PC-9 (cell line): ENCODE data around the gene TDRD9. TPM values are rescaled to one million over a fixed set of nuclear protein-coding genes. Genes with fewer than 3 reads are reported as not detected.

Experiments
- BruUV-seq: library from RNA; stranded (reverse); fragments of 400-500 nt; replicated peaks from 2 replicates; lab custom pipeline; 2021; lab: Mats Ljungman, UMichigan
- CTCF ChIA-PET: fragments of 300-600 bp; sonication (Branson Sonifier 250); formaldehyde crosslinking; loops from one replicate; lab custom pipeline; 2022; ENCODE audit warnings: antibody characterized with exemption; lab: Charles Lee
- POLR2A ChIA-PET: fragments of 300-600 bp; sonication (Branson Sonifier 250); formaldehyde crosslinking; loops from one replicate; lab custom pipeline; 2022; ENCODE audit warnings: antibody characterized with exemption; ENCODE audit not compliant: unreplicated experiment; lab: Charles Lee
- DNase-seq, 2 experiments: peaks; one replicate each; pipeline versions ENCODE4 v3.0.0 to v3.0.0-alpha.2; 2015 to 2022; ENCODE audit warnings: mixed read lengths in 1 of 2
- H2AFZ ChIP-seq: fragments of 200-600 bp; sonication (generic); 2 replicates; pipeline ENCODE4 v1.8.1; 2017; ENCODE audit warnings: antibody characterized with exemption
- H3F3A ChIP-seq: fragments of 200-600 bp; sonication (generic); 2 replicates; pipeline ENCODE4 v1.8.1; 2017; ENCODE audit warnings: antibody characterized with exemption, mild to moderate bottlenecking, low read depth; ENCODE audit not compliant: insufficient read depth
- H3K27ac ChIP-seq: fragments of 200-600 bp; sonication (generic); 2 replicates; pipeline ENCODE4 v1.6.1; 2016; ENCODE audit warnings: mixed run types
- H3K27me3 ChIP-seq: fragments of 200-600 bp; sonication (generic); 2 replicates; pipeline ENCODE4 v1.6.1; 2016; ENCODE audit warnings: low read depth, mixed run types; ENCODE audit not compliant: insufficient read depth
- H3K36me3 ChIP-seq: fragments of 200-600 bp; sonication (generic); 2 replicates; pipeline ENCODE4 v1.6.1; 2016; ENCODE audit warnings: low read depth, mixed run types
- H3K4me1 ChIP-seq: fragments of 200-600 bp; sonication (generic); replicated peaks from 2 replicates; pipeline ENCODE4 v1.6.1; 2016; ENCODE audit warnings: mixed run types; ENCODE audit not compliant: insufficient read depth
- H3K4me2 ChIP-seq: fragments of 200-600 bp; sonication (generic); 2 replicates; pipeline ENCODE4 v1.6.1; 2017; ENCODE audit warnings: mixed run types
- H3K4me3 ChIP-seq: fragments of 200-600 bp; sonication (generic); 2 replicates; pipeline ENCODE4 v1.6.1; 2016; ENCODE audit warnings: mixed run types
- H3K79me2 ChIP-seq: fragments of 200-600 bp; sonication (generic); 2 replicates; pipeline ENCODE4 v1.6.1; 2017; ENCODE audit warnings: low read depth, mixed run types
- H3K9me2 ChIP-seq: fragments of 200-600 bp; sonication (generic); 2 replicates; pipeline ENCODE4 v1.8.1; 2017; ENCODE audit warnings: mild to moderate bottlenecking; ENCODE audit not compliant: insufficient read depth
- H3K9me3 ChIP-seq: fragments of 200-600 bp; sonication (generic); 2 replicates; pipeline ENCODE4 v1.8.1; 2016; ENCODE audit warnings: low read depth; ENCODE audit not compliant: insufficient read depth
- H4K20me1 ChIP-seq: fragments of 200-600 bp; sonication (generic); 2 replicates; pipeline ENCODE4 v1.8.1; 2017; ENCODE audit not compliant: insufficient read depth
- EZH2 ChIP-seq: fragments of 200-600 bp; sonication (generic); IDR thresholded peaks from 2 replicates; pipeline ENCODE4 v1.8.0; 2017; ENCODE audit warnings: antibody characterized with exemption, low read depth
- intact Hi-C: fragments of 100-400 bp; cut with micrococcal nuclease; formaldehyde crosslinking; loops from one replicate; pipeline ENCODE4 v1.10.0; 2022; ENCODE audit not compliant: unreplicated experiment
- total RNA-seq: library from RNA; stranded (reverse); gene quantifications from 2 replicates; pipeline ENCODE4 v1.2.3, GENCODE V29; 2021
- TF ChIP-seq, protein P1 (sequence below): fragments of 200-600 bp; sonication (generic); conservative IDR thresholded peaks from 2 replicates; pipeline ENCODE4 v1.6.1; 2017; ENCODE audit warnings: mixed run types, antibody characterized with exemption, mild to moderate bottlenecking, moderate library complexity

Gene TDRD9
- total RNA-seq, 1 experiment from 2014 or later = 0.15 TPM

DNA sequence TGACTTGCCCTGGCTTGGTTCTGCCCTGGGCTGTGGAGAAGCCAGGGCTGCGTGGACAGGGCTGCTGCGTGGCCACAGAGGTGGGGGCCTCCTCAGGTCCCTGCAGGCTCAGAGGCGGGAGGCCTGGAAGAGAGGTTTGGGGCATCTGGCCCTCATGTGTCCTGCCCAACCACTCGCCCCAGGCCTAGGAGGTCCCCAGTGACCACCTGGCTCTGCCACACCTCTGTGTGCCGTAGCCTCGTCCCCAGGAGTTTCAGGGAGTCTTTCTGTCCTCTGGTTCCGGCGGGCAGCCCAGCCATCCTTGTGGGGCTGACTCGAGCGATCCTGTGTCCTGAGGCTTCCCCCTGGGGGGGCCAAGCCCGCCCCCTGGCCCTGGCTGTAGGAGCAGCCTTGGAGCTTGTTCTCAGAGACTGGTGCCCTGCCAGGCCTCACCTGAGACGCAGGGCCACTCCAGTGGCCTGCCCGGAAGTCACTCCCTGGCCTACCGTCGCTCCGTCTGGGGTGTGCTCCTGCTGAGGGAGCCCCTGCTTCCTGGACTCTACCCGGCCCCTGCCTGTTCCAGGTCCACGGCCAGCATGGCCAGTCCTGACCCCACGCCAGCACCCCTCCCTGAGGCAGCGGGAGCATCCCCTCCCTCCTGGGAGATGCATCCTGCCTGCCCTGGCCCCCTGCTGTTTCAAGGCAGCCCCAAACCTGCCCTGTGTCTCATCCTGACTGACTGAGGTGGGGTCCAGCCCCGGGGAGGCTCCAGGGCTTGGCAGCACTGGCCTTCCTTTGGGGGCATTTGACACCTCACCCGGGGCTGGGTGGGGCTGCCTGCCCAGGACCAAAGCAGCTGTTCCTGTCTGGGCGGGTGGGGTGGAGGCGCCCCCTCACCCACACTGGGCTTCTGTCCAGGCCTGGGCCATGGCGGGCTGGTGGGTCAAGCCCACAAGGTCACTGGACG lies 171.1 kb downstream of the TDRD9 start:
- POLR2A ChIA-PET = no interaction called here
- Histone ChIP-seq H3K4me1 (peaks cover 11% of the 10 kb centered on the region; the same call in 1 of the 2 replicates), H3K4me3 (no peak overlapping the region), H3K79me2 (no peaks in the 10 kb centered on the region), H2AFZ (no peak overlapping the region), H3K27ac (no peak overlapping the region), H3K36me3 (no peaks in the 10 kb centered on the region), H3K9me3 (no peaks in the 10 kb centered on the region), H4K20me1 (no peaks in the 10 kb centered on the region; the same call in 1 of the 2 replicates), H3K4me2 (no peak overlapping the region), H3F3A (no peaks in the 10 kb centered on the region), H3K9me2 (no peaks in the 10 kb centered on the region), H3K27me3 (peaks cover 8% of the 10 kb centered on the region; the same call in 1 of the 2 replicates)
- TF ChIP-seq EZH2 = no peak
- TF ChIP-seq, protein P1, sequence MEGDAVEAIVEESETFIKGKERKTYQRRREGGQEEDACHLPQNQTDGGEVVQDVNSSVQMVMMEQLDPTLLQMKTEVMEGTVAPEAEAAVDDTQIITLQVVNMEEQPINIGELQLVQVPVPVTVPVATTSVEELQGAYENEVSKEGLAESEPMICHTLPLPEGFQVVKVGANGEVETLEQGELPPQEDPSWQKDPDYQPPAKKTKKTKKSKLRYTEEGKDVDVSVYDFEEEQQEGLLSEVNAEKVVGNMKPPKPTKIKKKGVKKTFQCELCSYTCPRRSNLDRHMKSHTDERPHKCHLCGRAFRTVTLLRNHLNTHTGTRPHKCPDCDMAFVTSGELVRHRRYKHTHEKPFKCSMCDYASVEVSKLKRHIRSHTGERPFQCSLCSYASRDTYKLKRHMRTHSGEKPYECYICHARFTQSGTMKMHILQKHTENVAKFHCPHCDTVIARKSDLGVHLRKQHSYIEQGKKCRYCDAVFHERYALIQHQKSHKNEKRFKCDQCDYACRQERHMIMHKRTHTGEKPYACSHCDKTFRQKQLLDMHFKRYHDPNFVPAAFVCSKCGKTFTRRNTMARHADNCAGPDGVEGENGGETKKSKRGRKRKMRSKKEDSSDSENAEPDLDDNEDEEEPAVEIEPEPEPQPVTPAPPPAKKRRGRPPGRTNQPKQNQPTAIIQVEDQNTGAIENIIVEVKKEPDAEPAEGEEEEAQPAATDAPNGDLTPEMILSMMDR = no peak
- DNase-seq = no peak
- CTCF ChIA-PET = interaction anchor here (0.6 kb wide), 1 partner anchor 24 kb away, joined by 3 read pairs; no protein-coding TSS in a partner anchor
- BruUV-seq = no TSS peak
- intact Hi-C loops = no loop called here

DNA sequence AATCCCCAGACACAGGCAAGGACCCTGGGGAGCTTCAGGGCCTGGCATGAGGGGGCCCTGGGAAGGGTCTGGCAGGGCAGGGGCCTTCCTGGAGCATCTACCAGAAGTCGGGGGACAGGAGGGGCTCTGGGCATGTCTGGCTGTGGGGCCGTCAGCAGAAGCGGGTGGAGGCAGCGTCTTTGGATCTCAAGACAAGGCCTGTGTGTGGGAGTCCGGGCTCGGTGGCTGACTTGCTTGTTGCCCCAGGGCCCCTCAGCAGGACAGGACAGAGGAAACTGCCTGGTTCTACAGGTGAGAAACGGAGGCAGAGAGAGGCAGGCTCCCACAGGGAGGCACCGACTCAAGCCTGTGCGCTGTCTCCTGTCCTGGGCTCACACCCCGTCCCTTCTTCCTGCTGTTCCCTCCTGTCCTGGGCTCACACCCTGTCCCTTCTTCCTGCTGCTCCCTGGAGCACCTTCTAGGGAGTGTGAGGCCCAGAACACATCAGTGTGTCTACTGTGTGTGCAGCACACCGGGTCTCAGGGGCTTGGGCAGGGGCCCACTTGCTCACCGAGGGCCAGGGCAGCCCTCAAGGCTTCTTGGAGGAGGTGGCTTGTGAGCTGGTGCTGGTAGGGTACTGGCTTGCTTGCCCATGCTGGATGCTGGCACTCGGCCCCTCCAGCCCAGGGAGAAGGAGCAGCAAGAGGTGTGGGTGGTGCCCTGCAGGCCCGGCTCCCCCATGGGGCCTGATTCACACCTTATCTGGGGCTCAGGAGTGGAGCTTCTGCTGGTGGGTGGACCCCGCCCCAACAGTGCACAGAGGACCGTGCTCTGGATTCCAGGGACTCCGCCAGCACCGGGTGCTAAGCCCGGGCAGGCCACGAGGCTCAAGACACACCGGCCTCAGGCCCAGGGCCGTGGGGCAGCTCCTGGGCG lies 172.2 kb downstream of the TDRD9 start:
- no peak for DNase-seq
- Histone ChIP-seq H2AFZ (no peak overlapping the region), H3K9me2 (no peaks in the 10 kb centered on the region), H3K27ac (no peak overlapping the region), H3K9me3 (no peaks in the 10 kb centered on the region), H3K4me1 (peaks cover 11% of the 10 kb centered on the region; the same call in 1 of the 2 replicates), H3K79me2 (no peaks in the 10 kb centered on the region), H3K4me3 (no peak overlapping the region), H3K27me3 (peaks cover 8% of the 10 kb centered on the region; the same call in 1 of the 2 replicates), H3F3A (no peaks in the 10 kb centered on the region), H4K20me1 (no peaks in the 10 kb centered on the region; the same call in 1 of the 2 replicates), H3K36me3 (no peaks in the 10 kb centered on the region), H3K4me2 (peak overlapping the region; percentile 28; the same call in 1 of the 2 replicates)
- CTCF ChIA-PET = no interaction called here
- BruUV-seq = no TSS peak
- intact Hi-C loops = no loop called here
- no peak for TF ChIP-seq EZH2
- TF ChIP-seq, protein P1 = no peak
- POLR2A ChIA-PET = no interaction called here

DNA sequence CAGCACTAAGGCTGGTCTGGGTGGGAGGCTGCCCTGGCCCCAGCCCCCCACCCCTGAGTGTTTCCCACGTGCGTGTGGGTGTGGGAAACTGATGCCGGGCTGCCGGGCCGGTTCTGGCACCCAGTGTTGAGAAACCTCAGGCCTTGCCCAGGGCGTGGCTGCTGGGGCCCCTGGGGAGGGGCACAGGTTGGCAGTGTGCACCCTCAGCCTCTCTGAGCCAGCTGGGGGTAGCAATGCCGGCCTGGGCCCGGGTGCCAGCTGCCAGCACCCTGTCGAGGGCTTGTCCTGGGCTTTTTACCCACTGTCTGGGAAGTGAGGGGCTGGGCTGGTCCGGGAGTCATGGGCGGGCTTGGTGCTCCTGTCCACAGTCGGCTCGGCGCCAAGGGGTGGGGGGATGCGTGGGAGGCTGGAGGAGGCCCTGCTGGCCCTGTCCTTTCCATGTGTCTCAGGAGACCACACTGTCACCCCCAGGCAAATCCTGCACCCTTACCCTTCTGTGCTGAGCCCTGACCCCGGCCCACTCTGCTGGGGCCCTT lies 172.9 kb downstream of the TDRD9 start:
- intact Hi-C loops = no loop called here
- no peak for TF ChIP-seq EZH2
- TF ChIP-seq, protein P1 = no peak
- Histone ChIP-seq H3K4me1 (peaks cover 11% of the 10 kb centered on the region; the same call in 1 of the 2 replicates), H4K20me1 (no peaks in the 10 kb centered on the region; the same call in 1 of the 2 replicates), H3K9me3 (no peaks in the 10 kb centered on the region), H3K36me3 (no peaks in the 10 kb centered on the region), H2AFZ (no peak overlapping the region), H3F3A (no peaks in the 10 kb centered on the region), H3K9me2 (no peaks in the 10 kb centered on the region), H3K27ac (no peak overlapping the region), H3K4me3 (no peak overlapping the region), H3K27me3 (peaks cover 4% of the 10 kb centered on the region; the same call in 1 of the 2 replicates), H3K79me2 (no peaks in the 10 kb centered on the region), H3K4me2 (peak overlapping the region; percentile 28; the same call in 1 of the 2 replicates)
- BruUV-seq = no TSS peak
- no peak for DNase-seq
- CTCF ChIA-PET = no interaction called here
- POLR2A ChIA-PET = no interaction called here
